Stimulated activated CD4-positive, alpha-beta T cell treated with anti-CD3 and anti-CD28 coated beads, Interleukin-2, amount 100 ng/mL, for 24 hours (primary cell): Measurements from ENCODE around the gene CX3CR1.

Experiments
- DNase-seq, 2 donors: peaks; one replicate each; pipeline ENCODE4 v3.0.0-alpha.2; 2020

Gene CX3CR1

DNA sequence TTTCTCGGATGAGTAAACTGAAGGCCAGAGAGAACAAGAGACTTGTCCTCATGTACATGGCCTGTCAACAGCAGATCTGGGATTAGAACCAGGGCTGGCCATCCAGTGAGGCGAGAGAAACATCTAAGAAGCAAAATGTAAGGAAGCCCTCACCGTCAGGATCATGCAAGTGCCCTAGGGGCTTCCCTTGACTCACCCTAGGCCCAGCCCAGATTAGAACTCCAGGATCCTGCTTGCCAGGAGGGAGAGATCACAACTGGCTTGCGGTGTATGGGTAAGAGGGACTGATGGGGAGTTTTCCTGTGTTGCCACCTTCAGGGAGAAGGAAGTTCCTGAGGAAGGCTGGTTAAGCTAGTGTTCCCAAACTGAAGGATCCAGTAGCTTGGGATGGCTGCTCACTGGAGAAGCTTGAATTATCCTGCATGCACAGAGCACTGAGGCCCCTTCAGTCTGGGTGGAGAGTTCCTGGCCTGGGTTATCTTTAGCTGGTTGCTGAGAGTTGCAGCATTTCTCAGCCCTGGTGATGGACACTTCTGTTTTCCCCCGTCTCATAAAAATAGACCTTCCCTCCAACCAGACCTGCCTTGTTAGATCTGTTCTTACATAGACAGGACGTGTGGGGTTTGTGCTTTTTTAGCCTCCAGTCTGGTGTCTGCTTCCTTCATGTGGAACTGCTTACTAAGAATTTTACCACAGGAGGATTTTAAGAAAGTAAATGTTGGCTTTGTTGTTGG is 59.3 kb downstream of the CX3CR1 start:
- DNase-seq, result no peak

- DNase-seq, result no peak
Observed at GRCh38 chr3:39219702-39220101, 60.1 kb downstream of the CX3CR1 start.

DNA sequence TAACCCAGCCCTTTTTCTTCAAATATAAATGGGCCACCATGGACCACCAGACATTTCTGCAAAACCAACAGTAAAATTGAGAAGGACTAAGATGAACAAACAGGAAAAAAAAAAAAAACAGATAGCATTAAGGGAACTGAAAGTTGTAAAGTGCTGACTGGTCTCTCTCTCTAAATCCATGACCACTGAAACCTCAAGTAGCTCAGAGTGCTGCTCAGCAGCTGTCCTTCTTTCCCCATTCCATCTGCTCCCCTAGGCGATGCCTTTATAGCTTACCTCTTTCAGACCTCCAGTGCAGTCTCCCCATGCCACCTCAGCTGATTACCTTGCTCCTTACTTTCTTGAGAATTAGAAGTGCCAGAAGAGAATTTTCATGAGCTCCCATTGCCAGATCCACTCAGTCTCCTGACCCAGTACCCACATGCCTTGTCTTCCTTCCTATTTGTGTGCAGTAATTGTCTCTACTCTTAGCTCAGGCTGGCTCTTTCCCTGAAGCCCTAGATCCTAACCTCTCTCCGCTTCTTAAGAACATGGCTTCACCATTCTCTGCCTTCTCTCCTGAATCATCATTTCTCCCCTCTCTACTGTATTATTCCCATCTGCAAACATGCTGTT is 63.6 kb downstream of the CX3CR1 start:
- DNase-seq, result no peak

DNA sequence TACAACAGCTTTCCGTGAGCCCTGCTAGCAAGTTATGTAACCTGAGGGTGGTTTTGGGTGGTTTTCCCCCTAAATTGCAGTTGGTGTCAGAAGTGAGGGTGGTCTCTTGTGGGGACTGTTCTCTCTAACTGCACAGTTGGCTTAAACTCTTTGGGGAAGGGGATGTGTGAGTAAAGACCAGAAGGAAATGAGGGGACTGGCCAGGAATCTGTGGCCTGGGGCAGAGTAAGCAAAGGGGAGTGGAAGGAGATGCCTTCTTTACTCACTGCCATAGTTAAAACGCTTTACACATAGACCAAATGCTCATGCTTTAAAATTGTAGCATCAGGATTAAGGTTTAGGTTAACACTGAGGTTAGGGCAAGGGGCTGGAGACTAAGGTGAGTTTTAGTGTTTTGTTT is 66.2 kb downstream of the CX3CR1 start:
- no peak for DNase-seq
